G401.6 (cell line): Measurements from ENCODE around the gene MRPL37.
"Not testable (repeated sequence)": the region's sequence is repeated elsewhere in the genome, so short reads cannot be mapped to it uniquely, and the experiment has no call there.

Source experiments
- FAIRE-seq: peaks from 2 replicates; lab custom pipeline; 2012; peaks lifted over from hg19 to GRCh38; lab: Jason Lieb, UNC

Gene MRPL37

DNA sequence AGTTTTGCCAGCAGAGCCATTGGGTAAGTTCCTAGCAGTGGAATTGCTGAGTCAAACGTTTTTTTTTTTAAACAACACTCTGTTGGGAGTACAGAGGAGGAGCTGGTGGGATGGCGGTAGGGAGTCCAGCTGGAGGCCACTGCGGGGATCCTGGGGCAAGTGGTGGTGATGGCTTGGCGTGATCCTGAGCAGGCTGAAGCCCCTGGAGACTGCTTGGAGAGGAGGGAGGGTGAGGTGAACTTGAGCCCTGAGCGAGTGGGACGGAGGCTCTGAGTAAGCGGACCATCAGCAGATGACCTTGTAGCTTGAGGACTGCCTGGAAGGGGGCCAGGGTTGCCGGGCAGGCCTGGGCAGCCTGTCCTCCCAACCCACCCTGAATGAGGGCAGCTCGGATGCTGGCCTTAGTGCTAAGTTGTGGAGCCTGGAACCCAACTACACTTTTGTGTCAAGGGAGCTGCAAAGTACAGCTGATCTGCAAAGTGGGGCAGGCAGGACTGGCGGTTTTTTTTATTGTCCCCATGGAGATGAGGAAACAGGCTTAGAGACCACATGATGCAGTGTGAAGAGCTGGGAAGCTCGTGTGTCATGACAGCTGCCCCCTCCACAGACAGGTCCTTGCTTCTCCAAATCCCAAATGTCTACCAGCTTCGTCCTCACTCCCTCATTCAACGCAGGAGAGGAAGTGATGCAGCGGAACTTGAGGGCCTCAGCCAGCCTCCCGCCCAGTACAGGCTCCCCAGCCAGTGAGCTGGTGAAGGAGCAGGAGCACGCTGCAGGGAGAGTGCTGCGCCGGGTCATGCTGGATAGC, 20.2 kb downstream of the MRPL37 start:
- no peak for FAIRE-seq

DNA sequence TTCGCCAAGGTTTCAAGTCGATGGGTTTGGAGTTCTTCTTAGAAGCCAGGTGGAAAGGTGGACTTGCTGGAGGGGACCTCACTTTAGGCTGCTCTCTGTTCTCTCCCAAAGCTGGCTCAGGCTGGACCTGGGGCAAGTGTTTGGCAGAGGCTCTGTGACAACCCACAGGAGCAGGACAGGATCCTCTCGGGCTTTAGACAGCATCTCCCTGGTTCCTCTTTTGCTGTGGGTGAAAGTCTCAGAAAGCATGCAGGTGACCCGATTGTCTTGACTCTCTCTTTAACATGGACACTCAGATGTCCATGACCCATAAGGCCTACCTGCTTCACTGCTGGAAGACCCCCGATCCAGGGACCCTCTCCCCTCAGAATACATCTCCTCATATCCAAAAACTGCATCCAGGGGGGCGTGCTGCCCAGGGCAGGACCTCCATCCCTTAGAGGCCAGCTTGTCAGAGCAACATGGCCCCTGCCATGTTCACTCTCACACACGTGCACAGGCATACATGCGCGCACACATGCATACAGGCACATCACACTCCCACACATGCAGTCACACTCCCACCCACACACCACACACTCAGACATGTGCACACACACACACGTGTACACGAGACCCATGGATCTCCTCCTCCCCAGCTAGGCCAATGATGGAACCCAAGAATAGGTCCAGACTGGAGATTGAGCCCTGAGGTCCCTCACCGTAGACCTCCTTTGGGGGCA, 21.3 kb downstream of the MRPL37 start:
- FAIRE-seq = no peak

GRCh38 chr1:54221867-54222484, 22.0 kb downstream of the MRPL37 start:
- no peak for FAIRE-seq

DNA sequence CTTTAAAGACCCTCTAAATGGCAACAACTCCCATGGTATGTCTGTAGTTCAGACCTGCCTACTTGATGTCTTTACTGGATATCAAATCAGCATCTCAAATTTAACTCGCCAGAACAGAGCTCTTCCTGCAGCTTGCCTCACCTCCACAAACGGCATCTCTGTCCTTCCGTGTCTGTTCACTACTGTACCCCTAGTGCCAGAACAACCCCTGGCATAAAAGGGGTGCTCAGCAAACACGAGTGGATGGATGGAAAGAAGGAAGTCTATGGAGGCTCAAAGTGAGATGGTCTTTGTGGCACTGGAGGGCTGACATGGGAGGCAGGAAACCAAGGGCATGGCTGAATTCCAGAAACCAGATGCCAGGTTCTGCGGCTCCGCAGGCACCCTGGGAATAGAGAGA, 22.7 kb downstream of the MRPL37 start:
- FAIRE-seq = no peak

DNA sequence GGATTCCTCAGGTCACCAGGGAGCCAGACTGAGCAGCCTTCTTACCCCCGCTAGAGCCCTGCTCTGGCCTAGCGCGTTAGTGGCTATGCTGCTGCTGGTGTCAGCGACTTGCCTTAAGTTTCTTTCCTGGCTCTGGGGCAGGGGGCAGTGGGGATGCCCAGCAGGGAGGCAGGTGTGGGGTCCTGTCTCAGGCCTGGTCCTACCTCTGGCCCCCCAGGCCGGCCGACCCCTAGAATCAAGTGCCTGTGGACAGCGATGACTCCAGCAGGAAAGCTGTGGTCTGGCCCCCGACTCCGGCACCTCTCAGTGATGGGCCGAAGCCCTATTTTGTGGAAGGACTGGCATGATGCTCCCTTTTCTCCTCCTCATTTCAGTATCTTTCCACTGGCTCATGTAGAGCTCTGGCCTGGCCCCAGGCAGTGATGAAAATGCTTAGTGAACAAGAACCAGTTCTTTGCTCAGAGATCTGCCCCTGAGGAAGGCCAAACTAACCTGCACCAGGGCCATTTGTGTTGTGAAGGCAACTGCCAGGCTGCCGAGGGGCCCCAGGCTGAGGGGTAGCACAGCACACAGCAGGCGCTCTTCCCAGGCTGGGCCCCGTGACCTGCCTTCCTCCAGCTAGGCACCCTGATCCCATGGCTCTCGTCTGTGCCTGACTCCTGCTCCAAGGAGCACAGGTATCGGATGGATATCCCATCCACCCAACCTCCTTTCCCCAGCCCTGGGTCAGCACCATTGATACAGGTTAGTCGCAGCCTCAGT, 23.7 kb downstream of the MRPL37 start:
- FAIRE-seq = no peak

DNA sequence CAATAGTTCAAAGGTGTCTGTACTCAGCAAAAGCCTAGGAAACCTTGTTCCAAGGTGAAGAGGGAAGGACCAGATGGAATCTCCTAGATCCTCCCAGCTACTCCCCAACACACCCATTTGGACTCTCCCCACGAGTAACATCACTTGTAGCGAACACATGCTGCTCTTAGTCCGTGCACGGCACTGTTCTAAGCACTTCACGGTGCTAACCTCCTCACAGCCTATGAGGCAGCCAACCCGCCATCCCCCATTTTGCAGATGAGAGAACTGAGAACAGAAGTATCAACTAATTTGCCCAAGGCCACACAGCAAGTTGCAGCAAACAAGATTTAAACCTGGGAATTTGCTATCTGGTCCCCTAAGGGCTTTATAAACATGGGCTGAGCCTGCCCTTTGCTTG, 24.3 kb downstream of the MRPL37 start:
- no peak for FAIRE-seq

GRCh38 chr1:54225378-54225777, 25.4 kb downstream of the MRPL37 start:
- no peak for FAIRE-seq

GRCh38 chr1:54225986-54226559, 26.1 kb downstream of the MRPL37 start:
- no peak for FAIRE-seq

GRCh38 chr1:54227091-54227602, 27.2 kb downstream of the MRPL37 start:
- FAIRE-seq = no peak

- no peak for FAIRE-seq
Observed at GRCh38 chr1:54227891-54228310, 27.9 kb downstream of the MRPL37 start.

GRCh38 chr1:54228638-54229079, 28.7 kb downstream of the MRPL37 start:
- no peak for FAIRE-seq

DNA sequence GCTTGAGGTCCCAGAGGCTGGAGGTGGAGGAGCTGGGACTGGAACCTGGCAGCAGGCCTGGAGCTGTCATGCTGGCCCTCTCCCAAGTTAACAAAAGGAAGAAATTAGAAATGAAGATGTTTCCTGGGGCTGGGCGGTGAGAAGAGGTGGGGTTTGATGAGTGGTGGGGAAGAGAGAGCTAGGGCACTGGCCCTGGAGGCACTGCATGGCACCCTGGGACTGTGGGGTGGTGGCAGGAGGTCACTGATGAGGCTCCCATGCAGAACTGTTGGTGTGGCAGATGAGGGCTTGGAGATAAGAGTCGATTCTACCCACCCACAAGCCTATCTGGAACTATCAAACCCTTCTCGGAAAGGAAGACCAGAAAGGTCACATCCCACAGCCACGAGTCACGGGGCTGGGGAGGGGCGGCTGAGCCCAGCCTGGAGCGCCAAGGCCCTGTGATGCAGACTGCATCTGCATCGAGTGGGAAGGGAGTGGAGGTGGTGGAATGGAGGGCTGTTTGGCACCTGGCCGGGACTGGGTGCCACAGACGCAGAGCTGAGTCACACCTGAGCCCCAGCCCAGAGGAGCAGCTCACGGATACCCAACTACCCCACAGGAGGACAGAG, 29.4 kb downstream of the MRPL37 start:
- FAIRE-seq = no peak

DNA sequence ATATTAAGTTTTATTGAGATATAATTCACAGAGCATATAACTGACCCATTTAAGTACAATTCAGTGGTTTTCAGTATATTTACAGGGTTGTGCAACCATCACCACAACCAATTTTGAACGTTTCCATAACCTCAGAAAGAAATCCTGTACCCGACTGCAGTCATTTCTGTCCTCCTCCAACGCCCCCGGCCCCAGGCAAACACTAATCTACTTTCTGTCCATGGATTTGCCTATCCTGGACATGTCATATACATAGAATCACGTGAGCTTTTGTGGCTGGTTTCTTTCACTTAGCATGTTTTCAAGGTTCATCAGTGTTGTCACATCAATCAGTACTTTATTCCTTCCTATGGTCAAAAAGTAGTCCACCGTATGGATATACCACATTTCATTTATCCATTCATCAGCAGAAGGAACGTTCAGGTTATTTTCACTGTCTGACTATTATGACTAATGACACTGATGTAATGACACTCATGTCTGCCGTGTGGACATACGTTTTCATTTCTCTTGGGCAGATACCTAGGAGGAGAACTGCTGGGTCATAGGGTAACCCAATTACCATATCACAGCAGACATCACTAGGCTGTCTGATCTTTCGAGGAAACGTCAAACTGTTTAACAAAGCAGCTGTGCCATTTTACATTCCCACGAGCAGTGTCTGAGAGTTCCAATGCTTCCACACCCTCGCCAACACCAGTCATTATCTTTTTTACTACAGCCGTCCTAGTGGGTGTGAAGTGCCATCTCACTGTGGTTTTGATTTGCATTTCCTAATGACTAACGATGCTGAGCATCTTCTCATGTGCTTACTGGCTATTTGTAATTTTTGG, 30.8 kb downstream of the MRPL37 start:
- no peak for FAIRE-seq

DNA sequence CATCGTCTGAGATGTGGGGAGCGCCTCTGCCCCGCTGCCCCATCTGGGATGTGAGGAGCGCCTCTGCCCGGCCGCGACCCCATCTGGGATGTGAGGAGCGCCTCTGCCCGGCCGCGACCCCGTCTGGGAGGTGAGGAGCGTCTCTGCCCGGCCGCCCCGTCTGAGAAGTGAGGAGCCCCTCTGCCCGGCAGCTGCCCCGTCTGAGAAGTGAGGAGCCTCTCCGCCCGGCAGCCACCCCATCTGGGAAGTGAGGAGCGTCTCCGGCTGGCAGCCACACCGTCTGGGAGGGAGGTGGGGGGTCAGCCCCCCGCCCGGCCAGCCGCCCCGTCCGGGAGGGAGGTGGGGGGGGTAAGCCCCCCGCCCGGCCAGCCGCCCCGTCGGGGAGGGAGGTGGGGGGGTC, 33.2 kb downstream of the MRPL37 start:
- not testable (repeated sequence) for FAIRE-seq

DNA sequence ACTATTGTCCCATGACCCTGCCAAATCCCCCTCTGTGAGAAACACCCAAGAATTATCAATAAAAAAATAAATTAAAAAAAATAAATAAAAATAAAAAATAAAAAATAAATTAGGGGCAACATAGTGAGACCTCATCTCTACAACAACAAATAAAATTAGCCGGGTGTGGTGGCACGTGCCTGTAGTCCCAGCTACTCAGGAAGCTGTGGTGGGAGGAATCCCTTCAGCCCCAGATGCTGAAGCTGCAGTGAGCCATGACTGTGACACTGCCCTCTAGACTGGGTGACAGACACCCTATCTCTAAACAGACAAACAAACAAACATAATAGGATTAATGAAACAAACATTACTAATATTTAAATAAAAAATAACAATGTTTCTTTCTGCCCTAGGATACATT, 34.3 kb downstream of the MRPL37 start:
- no peak for FAIRE-seq

DNA sequence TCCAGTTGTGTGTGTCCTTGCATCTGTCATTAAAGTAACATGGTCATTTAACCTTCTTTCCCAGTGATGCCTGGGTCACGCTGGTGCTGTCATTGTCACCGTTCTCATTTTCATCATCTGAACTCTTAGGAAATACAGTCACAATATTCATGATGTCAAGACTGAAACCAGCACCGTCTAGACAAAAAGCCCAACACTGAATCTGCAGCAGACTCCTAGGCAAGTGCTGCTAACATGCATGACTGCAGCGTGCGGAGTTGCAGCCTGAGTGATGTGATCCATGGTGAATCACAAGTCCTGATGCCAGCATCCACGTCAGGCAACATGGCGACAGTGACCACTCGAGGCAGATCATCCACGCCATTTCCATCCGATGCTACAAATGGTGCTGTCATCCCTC, 37.6 kb downstream of the MRPL37 start:
- FAIRE-seq = no peak

DNA sequence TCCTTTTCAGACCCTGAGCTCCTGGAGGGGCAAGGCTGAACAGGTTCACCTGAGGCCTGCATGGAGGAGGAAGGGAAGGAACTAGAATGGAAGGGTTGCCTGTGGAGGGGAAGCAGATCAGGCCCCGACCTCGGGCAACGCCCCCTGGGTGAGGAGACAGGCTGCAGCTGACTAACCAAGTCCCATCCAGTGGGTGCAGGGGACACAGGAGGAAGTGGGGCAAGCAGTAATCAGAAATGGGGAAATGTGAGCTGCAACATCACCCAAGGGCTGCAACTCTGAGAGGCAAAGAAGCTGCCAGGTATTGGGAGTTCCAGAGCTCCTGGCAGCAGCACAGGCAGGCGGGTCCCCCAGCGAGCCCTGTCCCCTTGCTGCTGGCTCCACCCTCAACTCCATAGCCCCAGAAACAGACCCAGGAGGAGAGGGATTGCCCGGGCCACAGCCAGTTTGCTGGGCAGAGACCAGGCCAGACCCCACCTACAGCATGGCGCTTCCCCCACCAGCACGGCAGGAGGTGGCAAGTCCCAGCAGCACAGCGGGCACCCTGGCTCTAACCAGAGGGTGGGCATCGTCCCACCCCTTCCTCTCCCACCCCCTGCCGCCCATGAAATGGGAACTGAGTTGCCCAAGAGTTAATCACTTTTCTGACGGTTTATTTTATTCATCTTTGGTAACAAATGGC, 38.5 kb downstream of the MRPL37 start:
- FAIRE-seq = no peak

DNA sequence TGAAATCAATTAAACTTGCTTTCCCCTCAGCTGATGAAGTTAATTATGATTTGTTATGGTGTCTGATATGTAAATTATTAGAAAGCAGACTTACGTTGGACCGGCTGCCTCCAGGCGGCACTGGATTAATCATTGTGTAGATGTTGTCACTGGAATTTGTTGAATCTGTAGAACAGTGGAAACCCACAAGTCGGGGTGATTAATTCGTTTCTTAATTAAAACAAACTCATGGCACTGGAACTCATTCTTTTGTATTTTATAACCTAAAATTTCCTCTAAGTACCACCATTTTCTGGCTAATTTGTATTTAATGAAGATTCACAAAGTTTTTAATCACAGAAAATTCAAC, 39.0 kb downstream of the MRPL37 start:
- no peak for FAIRE-seq

DNA sequence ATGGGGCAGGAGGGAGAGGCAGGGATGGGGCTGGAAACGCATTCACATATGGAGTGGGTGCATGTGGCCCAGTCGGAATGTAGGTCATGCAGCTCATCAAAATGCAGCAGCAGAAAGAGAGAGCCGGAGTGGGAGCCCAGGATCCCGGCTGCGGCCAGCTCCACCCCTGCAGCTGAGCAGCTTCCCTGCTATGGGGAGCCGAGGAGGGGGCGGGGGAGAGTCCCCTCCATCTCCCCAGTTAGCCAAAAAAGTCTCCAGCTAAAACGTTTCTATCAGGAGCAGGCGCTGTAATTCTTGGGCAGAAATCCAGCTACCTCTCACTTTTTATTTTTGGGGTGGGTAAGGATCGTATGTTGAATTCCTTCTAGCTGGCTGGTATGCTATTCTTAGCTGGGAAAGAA, 39.7 kb downstream of the MRPL37 start:
- no peak for FAIRE-seq

- FAIRE-seq = no peak
Observed at GRCh38 chr1:54240741-54241335, 40.9 kb downstream of the MRPL37 start.
